Lower leg skin (tissue), 4 donors: Measurements from ENCODE around the gene SUGCT. TPM values are rescaled to one million over a fixed set of nuclear protein-coding genes. Genes with fewer than 3 reads are reported as not detected.

Source experiments
- DNase-seq, 2 donors: peaks; one replicate each; pipeline ENCODE4 v3.0.0-alpha.2; 2019; ENCODE audit warnings: low spot score in 2 of 2
- H3K4me3 ChIP-seq: fragments of 200-600 bp; sonication (generic); 2 replicates; pipeline ENCODE4 v1.5.1; 2017; ENCODE audit warnings: mild to moderate bottlenecking, low read depth; ENCODE audit not compliant: poor library complexity, severe bottlenecking
- POLR2A ChIP-seq, 2 donors: fragments of 450-650 bp; IDR thresholded peaks; one replicate each; pipeline ENCODE4 v1.6.1; 2016 to 2017; ENCODE audit warnings: antibody characterized with exemption in 2 of 2, mild to moderate bottlenecking in 1 of 2, moderate library complexity in 1 of 2
- WGBS, 2 donors: methylation state at CpG; one replicate each; pipeline ENCODE4 v1.1.5; 2018; 5-methylcytosine and 5-hydroxymethylcytosine counted together
- intact Hi-C: fragments of 100-400 bp; cut with DNase I; formaldehyde crosslinking; loops from one replicate; pipeline ENCODE4 v1.15.0; 2023; ENCODE audit warnings: low total_unique reads
- total RNA-seq, 4 donors: library from RNA; depleted of rRNA; stranded (reverse); fragments of >200 nt; gene quantifications; one replicate each; pipeline ENCODE4 v1.1.0, GENCODE V29; 2016
- TF ChIP-seq, protein P1 (sequence below), 3 donors: fragments of 450-650 bp; IDR thresholded peaks; one replicate each; pipeline ENCODE4 v1.5.1; 2016; ENCODE audit warnings: antibody characterized with exemption in 3 of 3, mild to moderate bottlenecking in 3 of 3, moderate library complexity in 2 of 3

Gene SUGCT
- total RNA-seq, 4 donors from 2014 or later: 0.49 to 1.6 (median 0.59) TPM; not detected in 1

DNA sequence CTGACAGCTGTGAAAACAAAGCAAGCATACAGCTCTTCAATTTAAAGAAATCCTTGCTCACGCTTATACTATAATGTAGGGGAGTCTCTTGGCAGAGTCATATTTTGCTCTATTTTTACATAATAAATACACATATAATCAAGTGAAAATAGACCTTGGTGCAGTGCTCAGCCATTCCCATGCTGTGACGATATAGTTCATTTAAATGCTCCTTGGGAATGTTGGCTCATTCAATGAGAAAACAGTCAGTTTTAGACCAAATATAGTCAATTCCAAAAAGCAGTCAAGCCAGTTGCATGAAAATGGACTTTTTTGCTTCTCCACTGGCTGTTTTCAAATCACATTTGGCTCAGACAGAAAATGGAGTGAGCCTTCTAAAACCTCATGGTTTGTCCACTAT, 587.4 kb downstream of the SUGCT start:
- TF ChIP-seq, protein P1, sequence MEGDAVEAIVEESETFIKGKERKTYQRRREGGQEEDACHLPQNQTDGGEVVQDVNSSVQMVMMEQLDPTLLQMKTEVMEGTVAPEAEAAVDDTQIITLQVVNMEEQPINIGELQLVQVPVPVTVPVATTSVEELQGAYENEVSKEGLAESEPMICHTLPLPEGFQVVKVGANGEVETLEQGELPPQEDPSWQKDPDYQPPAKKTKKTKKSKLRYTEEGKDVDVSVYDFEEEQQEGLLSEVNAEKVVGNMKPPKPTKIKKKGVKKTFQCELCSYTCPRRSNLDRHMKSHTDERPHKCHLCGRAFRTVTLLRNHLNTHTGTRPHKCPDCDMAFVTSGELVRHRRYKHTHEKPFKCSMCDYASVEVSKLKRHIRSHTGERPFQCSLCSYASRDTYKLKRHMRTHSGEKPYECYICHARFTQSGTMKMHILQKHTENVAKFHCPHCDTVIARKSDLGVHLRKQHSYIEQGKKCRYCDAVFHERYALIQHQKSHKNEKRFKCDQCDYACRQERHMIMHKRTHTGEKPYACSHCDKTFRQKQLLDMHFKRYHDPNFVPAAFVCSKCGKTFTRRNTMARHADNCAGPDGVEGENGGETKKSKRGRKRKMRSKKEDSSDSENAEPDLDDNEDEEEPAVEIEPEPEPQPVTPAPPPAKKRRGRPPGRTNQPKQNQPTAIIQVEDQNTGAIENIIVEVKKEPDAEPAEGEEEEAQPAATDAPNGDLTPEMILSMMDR (IDR thresholded peaks at IDR 0.05): no peak
- no peak for TF ChIP-seq POLR2A (IDR thresholded peaks at IDR 0.05)
- WGBS, 2 donors: 78 to 81% methylated on average over 2 of the region's 2 CpGs
- intact Hi-C loops: no loop called here
- no peak overlapping the region for H3K4me3 ChIP-seq
- DNase-seq: no peak

DNA sequence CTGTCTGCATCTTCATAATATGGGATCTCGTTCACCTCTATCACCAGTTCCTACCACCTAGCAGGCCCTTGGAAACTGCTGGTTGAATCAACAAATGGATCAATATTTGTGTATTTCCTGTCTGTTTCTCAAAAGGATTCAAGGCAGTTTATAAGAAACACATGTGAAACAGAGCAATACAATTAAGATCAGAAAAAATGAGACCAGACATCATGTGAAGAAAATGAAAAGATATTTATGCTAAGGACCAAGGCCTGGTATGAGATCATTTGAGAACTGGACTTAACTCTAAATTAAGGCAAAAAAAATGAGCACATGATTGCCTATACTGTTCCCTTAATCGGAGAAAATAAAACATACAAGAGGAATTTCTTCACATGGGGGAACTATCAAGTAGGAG, 589.0 kb downstream of the SUGCT start:
- no peak for DNase-seq
- TF ChIP-seq POLR2A (IDR thresholded peaks at IDR 0.05): no peak
- TF ChIP-seq, protein P1 (IDR thresholded peaks at IDR 0.05): no peak
- WGBS, 2 donors: 67 to 70% methylated on average over 2 of the region's 2 CpGs
- H3K4me3 ChIP-seq: no peak overlapping the region
- intact Hi-C loops: no loop called here

- TF ChIP-seq, protein P1 (IDR thresholded peaks at IDR 0.05): no peak
- intact Hi-C loops: no loop called here
- no peak for DNase-seq
- 87 to 92% methylated on average over 9 of the region's 9 CpGs for WGBS, 2 donors
- no peak overlapping the region for H3K4me3 ChIP-seq
Observed at GRCh38 chr7:40726559-40726958, 591.8 kb downstream of the SUGCT start.

DNA sequence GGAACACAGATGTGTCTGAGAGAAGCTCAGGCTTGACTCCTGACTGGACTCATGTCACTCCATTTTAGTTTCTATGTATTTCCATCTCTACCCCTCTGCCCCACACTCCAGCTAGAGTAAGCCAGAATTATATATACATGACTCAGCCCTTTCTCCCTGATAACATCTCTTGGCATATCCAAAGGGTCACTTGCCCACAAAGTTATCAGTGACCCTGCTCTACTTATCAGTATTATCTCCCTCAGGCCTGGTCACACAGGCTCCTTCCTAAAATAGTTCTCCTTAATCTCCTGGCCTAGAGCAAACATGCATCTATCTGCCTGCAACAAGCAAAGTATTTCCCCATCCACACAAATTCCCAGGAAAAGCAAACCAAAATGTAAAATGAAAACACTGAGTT, 598.3 kb downstream of the SUGCT start:
- TF ChIP-seq, protein P1 (IDR thresholded peaks at IDR 0.05): no peak
- TF ChIP-seq POLR2A (IDR thresholded peaks at IDR 0.05): no peak
- H3K4me3 ChIP-seq: no peak overlapping the region
- DNase-seq: no peak
- intact Hi-C loops: no loop called here

DNA sequence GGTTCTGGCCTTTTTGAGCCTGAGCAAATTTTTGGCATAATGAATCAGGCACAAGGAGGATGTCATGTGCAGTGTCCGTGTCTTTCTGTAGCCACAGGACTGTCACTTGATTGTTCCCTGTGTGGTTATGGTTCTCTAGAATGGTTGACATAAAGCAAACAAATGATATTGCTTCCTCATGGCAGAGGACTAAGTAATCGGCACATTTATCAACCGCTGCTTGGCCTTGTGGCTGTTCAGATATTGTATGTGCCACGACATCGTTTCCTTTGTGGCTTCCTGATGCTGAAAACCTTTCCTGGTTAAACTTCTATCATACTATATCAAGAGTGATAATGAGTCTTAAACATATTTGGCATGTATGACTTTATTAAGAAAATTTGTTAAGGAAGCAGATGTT, 598.8 kb downstream of the SUGCT start:
- 63 to 81% methylated on average over 5 of the region's 5 CpGs for WGBS, 2 donors
- intact Hi-C loops: no loop called here
- no peak for DNase-seq
- TF ChIP-seq POLR2A (IDR thresholded peaks at IDR 0.05): no peak
- TF ChIP-seq, protein P1 (IDR thresholded peaks at IDR 0.05): no peak
- no peak overlapping the region for H3K4me3 ChIP-seq

GRCh38 chr7:40739257-40739656, 604.5 kb downstream of the SUGCT start:
- 87 to 93% methylated on average over 2 of the region's 2 CpGs for WGBS, 2 donors
- no peak for TF ChIP-seq POLR2A (IDR thresholded peaks at IDR 0.05)
- TF ChIP-seq, protein P1 (IDR thresholded peaks at IDR 0.05): no peak
- DNase-seq: no peak
- no peak overlapping the region for H3K4me3 ChIP-seq
- intact Hi-C loops: no loop called here
